Adrenal gland (tissue), 5 donors: ENCODE measurements around the gene CSNK1A1L.

Experiments
- POLR2A ChIP-seq, 2 donors: fragments of 450-650 bp; IDR thresholded peaks; one replicate each; pipeline ENCODE4 v1.6.1; 2017; ENCODE audit warnings: antibody characterized with exemption in 2 of 2, mild to moderate bottlenecking in 2 of 2, moderate library complexity in 1 of 2
- TF ChIP-seq, protein P1 (sequence below), 6 experiments: fragments of 450-650 bp in 4 of 6; fragments of 200-600 bp in 2 of 6; sonication (generic) in 1 of 6; IDR thresholded peaks; 1 replicate in 5 of 6; 2 replicates in 1 of 6; pipeline versions ENCODE4 v1.5.1 to v1.8.0; 2016 to 2021; ENCODE audit warnings: antibody characterized with exemption in 6 of 6, mild to moderate bottlenecking in 2 of 6, moderate library complexity in 1 of 6
- donor health status: DM: no; HTN: no; CAD: no.

DNA sequence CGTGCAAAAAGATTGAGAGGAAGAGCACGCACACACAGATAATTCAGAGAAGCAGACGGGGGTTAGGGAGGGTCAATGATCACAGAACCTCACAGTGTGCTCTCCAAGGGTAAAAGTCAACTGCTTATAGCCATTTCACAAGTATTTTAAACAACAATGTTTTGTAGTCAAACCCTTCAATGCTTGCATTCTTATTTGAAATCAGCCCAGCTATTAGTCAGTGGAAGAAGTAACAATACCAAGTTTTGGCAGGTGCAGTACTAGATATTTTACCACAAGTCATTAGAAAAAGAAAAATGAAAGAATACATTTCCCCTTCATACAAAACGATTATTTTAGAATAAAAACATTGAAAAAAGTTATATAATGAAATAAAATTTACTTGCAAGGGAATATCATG, 2.6 kb downstream of the CSNK1A1L start:
- TF ChIP-seq, protein P1, sequence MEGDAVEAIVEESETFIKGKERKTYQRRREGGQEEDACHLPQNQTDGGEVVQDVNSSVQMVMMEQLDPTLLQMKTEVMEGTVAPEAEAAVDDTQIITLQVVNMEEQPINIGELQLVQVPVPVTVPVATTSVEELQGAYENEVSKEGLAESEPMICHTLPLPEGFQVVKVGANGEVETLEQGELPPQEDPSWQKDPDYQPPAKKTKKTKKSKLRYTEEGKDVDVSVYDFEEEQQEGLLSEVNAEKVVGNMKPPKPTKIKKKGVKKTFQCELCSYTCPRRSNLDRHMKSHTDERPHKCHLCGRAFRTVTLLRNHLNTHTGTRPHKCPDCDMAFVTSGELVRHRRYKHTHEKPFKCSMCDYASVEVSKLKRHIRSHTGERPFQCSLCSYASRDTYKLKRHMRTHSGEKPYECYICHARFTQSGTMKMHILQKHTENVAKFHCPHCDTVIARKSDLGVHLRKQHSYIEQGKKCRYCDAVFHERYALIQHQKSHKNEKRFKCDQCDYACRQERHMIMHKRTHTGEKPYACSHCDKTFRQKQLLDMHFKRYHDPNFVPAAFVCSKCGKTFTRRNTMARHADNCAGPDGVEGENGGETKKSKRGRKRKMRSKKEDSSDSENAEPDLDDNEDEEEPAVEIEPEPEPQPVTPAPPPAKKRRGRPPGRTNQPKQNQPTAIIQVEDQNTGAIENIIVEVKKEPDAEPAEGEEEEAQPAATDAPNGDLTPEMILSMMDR (IDR thresholded peaks at IDR 0.05) = no peak
- TF ChIP-seq POLR2A (IDR thresholded peaks at IDR 0.05) = no peak
